H1 (cell line): Measurements from ENCODE around the gene OBSCN. TPM values are rescaled to one million over a fixed set of nuclear protein-coding genes. Genes with fewer than 3 reads are reported as not detected.

ENCODE experiments used
- CBX5 ChIP-seq: fragments of 300-800, 300-1000 bp; sonication (generic); IDR thresholded peaks from 2 replicates; pipeline ENCODE4 v1.7.1; 2016; ENCODE audit warnings: antibody characterized with exemption, low read length, low read depth
- CBX8 ChIP-seq: fragments of 300-800, 300-1000 bp; sonication (generic); IDR thresholded peaks from 2 replicates; pipeline ENCODE4 v1.7.1; 2016; ENCODE audit warnings: low read depth, low read length, borderline replicate concordance
- CEBPB ChIP-seq: IDR thresholded peaks from 2 replicates; pipeline ENCODE4 v1.6.1; 2012; ENCODE audit warnings: low read depth, low read length
- CTCF ChIP-seq, 3 experiments: IDR thresholded peaks; 1 replicate in 2 of 3; 2 replicates in 1 of 3; pipeline versions ENCODE4 v1.5.1 to v1.6.1; 2011; ENCODE audit warnings: low read length in 3 of 3, mild to moderate bottlenecking in 3 of 3, inconsistent platforms in 2 of 3, low read depth in 1 of 3, moderate library complexity in 1 of 3; ENCODE audit not compliant: insufficient read depth in 1 of 3; ENCODE audit errors: control extremely low read depth in 1 of 3
- EP300 ChIP-seq, 2 experiments: IDR thresholded peaks; 1 replicate in 1 of 2; 2 replicates in 1 of 2; pipeline ENCODE4 v1.6.1; 2011 to 2012; ENCODE audit warnings: low read depth in 2 of 2, low read length in 2 of 2, mild to moderate bottlenecking in 2 of 2, borderline replicate concordance in 1 of 2, inconsistent platforms in 1 of 2, moderate library complexity in 1 of 2
- KDM5A ChIP-seq: fragments of 200-600 bp; IDR thresholded peaks from 2 replicates; pipeline ENCODE4 v1.7.1; 2012; ENCODE audit warnings: mild to moderate bottlenecking, low read length, inconsistent platforms, mixed read lengths
- MAFK ChIP-seq: IDR thresholded peaks from 2 replicates; pipeline ENCODE4 v1.6.1; 2012; ENCODE audit warnings: low read depth, mild to moderate bottlenecking, improper control_type of control experiment, low read length
- SAP30 ChIP-seq: fragments of 300-600 bp; sonication (generic); IDR thresholded peaks from 2 replicates; pipeline ENCODE4 v1.7.1; 2012; ENCODE audit warnings: low read length, moderate library complexity, mild to moderate bottlenecking, inconsistent platforms; ENCODE audit not compliant: insufficient read depth, insufficient replicate concordance
- SIX5 ChIP-seq: IDR thresholded peaks from 2 replicates; pipeline ENCODE4 v1.6.1; 2011; ENCODE audit warnings: mild to moderate bottlenecking, low read depth, low read length
- YY1 ChIP-seq: IDR thresholded peaks from 2 replicates; pipeline ENCODE4 v1.6.1; 2011; ENCODE audit warnings: low read depth, mild to moderate bottlenecking, low read length
- polyA plus RNA-seq, 7 experiments: library from polyadenylated mRNA; depleted of rRNA in 3 of 7; stranded (reverse) in 5 of 7; unstranded in 2 of 7; fragments of >200 nt in 5 of 7; fragments of 200-250 nt in 2 of 7; gene quantifications; 1 replicate in 5 of 7; 2 replicates in 1 of 7; 4 replicates in 1 of 7; pipeline versions ENCODE4 v1.2.1 to v1.2.3, GENCODE V29; 2011 to 2013; ENCODE audit warnings: missing spikeins in 2 of 7, mixed read lengths in 2 of 7
- total RNA-seq: library from RNA; stranded (reverse); fragmentation: NEBNext Ultra II Directional; extraction: Animal tissue kit (Norgen Biotek cat#: 25700); gene quantifications from 2 replicates; pipeline ENCODE4 v1.2.1, GENCODE V29; 2021

OBSCN gene
- total and polyA plus RNA-seq, 2 of the 8 experiments (the other 6 are each of a cell fraction or from before 2014, with no cell fraction given) = 7.5 to 28.4 TPM

DNA sequence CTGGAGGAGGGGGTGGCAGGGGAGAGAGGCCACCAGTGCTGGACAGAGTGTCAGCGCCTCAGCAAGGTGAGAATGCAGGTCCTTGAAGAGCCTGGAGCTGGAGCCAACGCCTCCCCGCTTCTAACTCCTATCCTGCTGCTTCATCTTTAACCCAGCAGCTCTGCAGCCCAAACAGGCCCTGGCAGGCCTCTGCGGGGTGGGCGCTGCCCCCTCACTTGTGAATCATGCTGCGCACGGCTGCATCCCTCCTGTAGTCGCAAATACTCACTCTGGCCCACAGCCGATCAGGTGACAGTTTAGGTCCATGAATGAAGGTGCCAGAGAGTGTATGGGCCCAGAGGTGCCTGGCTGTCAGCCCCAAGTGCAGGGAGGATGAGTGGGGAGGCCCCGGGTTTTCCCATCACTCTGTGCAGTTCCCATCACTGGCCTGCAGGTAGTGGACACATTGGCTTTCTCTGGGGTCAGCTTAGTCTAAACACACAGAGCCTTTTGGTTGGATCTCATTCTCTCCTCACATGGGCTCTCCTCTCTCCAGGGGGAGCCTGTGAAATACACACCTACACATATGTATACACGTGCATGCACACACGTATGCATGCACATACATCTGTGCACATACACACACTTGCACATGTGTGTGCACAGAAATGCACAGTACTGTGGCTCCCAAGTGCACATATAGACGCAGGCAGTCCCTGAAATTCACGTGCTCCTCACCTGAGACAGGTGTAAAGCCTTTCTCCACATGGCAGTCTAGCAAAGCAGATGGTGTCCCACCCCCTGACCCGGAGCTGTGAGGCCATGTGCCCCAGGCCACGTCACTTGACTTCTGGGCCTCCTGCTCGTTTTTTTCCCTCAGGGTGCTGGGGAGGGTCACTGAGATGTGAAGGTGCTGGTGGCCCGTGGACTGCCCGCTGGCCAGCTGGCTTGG lies 146.8 kb downstream of the OBSCN start (continued):
- TF ChIP-seq CBX5 = no peak
- no peak for TF ChIP-seq KDM5A
- no peak for TF ChIP-seq CEBPB
- no peak for TF ChIP-seq EP300 (IDR thresholded peaks at IDR 0.05; ENCODE audit: borderline replicate concordance in 1 of 2, low read depth in 2 of 2, low read length in 2 of 2)
- no peak for TF ChIP-seq CBX8
- TF ChIP-seq CTCF (IDR thresholded peaks at IDR 0.05; ENCODE audit: control extremely low read depth in 1 of 3, insufficient read depth in 1 of 3, low read depth in 1 of 3, low read length in 3 of 3) = no peak
- TF ChIP-seq SAP30 = no peak
- no peak for TF ChIP-seq SIX5
- no peak for TF ChIP-seq YY1
- no peak for TF ChIP-seq MAFK
- TF ChIP-seq, all 59 proteins: peak for 0
